ENCODE measurements around the gene MYO7B. TPM values are rescaled to one million over a fixed set of nuclear protein-coding genes. Genes with fewer than 3 reads are reported as not detected.

Gene MYO7B
- total RNA-seq, 2 experiments from 2014 or later = 3.3 TPM; not detected in 1

DNA sequence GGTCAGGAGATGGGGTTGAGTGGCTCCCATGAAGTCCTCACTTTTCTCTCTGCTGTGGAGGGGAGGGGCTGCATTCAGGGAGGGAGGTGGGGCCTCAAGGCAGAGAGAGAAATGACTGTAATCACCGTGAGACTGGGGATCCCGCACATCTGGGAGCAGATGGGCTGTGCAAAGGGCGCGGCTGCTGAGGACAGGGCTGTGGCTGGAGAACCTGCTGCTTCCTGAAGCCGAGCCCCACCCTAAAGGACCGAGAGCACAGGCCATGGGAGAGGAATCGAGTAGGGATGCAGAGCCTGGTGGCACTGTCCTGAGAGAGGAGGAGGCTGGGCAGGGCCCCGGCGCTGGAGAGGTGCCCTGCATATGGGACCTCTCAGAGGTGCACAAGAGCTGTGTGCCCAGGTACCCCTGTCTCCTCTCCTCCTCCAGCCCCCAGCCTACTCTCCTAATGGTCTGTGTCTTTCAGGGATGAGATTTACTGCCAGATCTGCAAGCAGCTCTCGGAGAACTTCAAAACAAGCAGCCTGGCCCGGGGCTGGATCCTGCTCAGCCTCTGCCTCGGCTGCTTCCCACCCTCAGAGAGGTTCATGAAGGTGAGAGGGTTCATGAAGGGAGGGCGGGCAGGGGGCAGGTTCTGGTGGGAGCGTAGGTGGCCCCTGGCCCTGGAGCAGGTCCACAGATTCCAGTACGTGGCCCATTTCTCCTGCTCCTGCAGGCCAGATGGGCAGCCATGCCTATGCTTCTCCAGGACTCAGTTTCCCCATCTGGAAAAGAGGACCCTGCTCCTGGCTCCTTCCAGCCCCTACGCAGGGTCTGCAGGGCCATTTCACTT is 84.6 kb downstream of the MYO7B start:
- no peaks in the 10 kb centered on the region for H3K9me2 ChIP-seq (ENCODE audit: insufficient read depth, low read length)
- no peak overlapping the region for H2AFZ ChIP-seq (ENCODE audit: low read length)
- H3K79me2 ChIP-seq (ENCODE audit: insufficient read depth, low read depth, low read length) = no peaks in the 10 kb centered on the region
- ChIA-PET CTCF (ENCODE audit: unreplicated experiment) (interaction anchor here (2.5 kb wide), 1 partner anchor 20 kb away, joined by 8 read pairs; no protein-coding TSS in a partner anchor), POLR2A (interaction anchor here (0.7 to 1.2 kb wide), 2 partner anchors 10 to 91 kb away, joined by 3 to 7 read pairs; no protein-coding TSS in a partner anchor)
- no peaks in the 10 kb centered on the region for H3K4me1 ChIP-seq (ENCODE audit: insufficient read depth, low read length, poor library complexity, severe bottlenecking)
- no peak for DNase-seq (ENCODE audit: low spot score)
- H3K9me3 ChIP-seq (ENCODE audit: low read length) = no peaks in the 10 kb centered on the region
- TF ChIP-seq, protein P1, sequence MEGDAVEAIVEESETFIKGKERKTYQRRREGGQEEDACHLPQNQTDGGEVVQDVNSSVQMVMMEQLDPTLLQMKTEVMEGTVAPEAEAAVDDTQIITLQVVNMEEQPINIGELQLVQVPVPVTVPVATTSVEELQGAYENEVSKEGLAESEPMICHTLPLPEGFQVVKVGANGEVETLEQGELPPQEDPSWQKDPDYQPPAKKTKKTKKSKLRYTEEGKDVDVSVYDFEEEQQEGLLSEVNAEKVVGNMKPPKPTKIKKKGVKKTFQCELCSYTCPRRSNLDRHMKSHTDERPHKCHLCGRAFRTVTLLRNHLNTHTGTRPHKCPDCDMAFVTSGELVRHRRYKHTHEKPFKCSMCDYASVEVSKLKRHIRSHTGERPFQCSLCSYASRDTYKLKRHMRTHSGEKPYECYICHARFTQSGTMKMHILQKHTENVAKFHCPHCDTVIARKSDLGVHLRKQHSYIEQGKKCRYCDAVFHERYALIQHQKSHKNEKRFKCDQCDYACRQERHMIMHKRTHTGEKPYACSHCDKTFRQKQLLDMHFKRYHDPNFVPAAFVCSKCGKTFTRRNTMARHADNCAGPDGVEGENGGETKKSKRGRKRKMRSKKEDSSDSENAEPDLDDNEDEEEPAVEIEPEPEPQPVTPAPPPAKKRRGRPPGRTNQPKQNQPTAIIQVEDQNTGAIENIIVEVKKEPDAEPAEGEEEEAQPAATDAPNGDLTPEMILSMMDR (conservative IDR thresholded peaks at IDR 0.05; ENCODE audit: low read length) = no peak
- TF ChIP-seq EZH2phosphoT487 (IDR thresholded peaks at IDR 0.05; ENCODE audit: borderline replicate concordance, low read depth, low read length) = no peak
- no peak overlapping the region for H3K4me3 ChIP-seq (ENCODE audit: low read depth, low read length, poor library complexity, severe bottlenecking)
- H4K20me1 ChIP-seq (ENCODE audit: insufficient read depth, low read length) = no peaks in the 10 kb centered on the region
- intact Hi-C loops (cut with micrococcal nuclease; ENCODE audit: unreplicated experiment) = no loop called here
- H3K36me3 ChIP-seq (ENCODE audit: insufficient read depth, low read length) = no peaks in the 10 kb centered on the region
- no peak overlapping the region for H3K4me2 ChIP-seq (ENCODE audit: low read length)
- no TSS peak for BruUV-seq (replicated peaks)
- no peak overlapping the region for H3K27ac ChIP-seq (ENCODE audit: low read depth, low read length, poor library complexity, severe bottlenecking)

DNA sequence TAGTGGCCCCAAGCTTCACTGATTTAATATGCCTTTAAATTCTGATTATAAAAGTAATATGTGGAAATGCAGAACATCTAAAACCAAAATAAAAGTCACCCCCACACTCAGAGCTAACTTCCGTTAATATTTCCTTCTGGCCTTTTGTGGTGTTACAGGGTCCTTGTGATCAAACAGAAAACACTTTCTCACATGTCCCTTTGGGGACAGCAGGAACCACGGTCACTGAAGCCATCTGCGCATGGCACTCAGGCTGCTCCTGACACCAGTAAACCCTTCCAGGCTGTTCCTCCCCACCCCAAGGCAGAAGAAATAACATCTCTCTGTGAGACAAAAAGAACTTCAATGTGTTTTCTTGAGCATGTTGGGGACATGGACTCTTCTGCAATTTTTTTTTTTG is 85.4 kb downstream of the MYO7B start:
- Histone ChIP-seq H3K27ac (ENCODE audit: low read depth, low read length, poor library complexity, severe bottlenecking) (no peak overlapping the region), H3K9me2 (ENCODE audit: insufficient read depth, low read length) (no peaks in the 10 kb centered on the region), H3K4me3 (ENCODE audit: low read depth, low read length, poor library complexity, severe bottlenecking) (no peak overlapping the region), H2AFZ (ENCODE audit: low read length) (no peak overlapping the region), H4K20me1 (ENCODE audit: insufficient read depth, low read length) (no peaks in the 10 kb centered on the region), H3K9me3 (ENCODE audit: low read length) (no peaks in the 10 kb centered on the region), H3K79me2 (ENCODE audit: insufficient read depth, low read depth, low read length) (no peaks in the 10 kb centered on the region), H3K36me3 (ENCODE audit: insufficient read depth, low read length) (no peaks in the 10 kb centered on the region), H3K4me1 (ENCODE audit: insufficient read depth, low read length, poor library complexity, severe bottlenecking) (no peaks in the 10 kb centered on the region), H3K4me2 (ENCODE audit: low read length) (no peak overlapping the region)
- TF ChIP-seq EZH2phosphoT487 (IDR thresholded peaks at IDR 0.05; ENCODE audit: borderline replicate concordance, low read depth, low read length) = no peak
- TF ChIP-seq, protein P1 (conservative IDR thresholded peaks at IDR 0.05; ENCODE audit: low read length) = no peak
- DNase-seq (ENCODE audit: low spot score) = peak; percentile 48
- BruUV-seq (replicated peaks) = no TSS peak
- POLR2A ChIA-PET = interaction anchor here (0.7 to 1.2 kb wide), 2 partner anchors 10 to 92 kb away, joined by 3 to 7 read pairs; no protein-coding TSS in a partner anchor
- CTCF ChIA-PET (ENCODE audit: unreplicated experiment) = interaction anchor here (2.5 kb wide), 1 partner anchor 19 kb away, joined by 8 read pairs; no protein-coding TSS in a partner anchor
- intact Hi-C loops (cut with micrococcal nuclease; ENCODE audit: unreplicated experiment) = no loop called here

DNA sequence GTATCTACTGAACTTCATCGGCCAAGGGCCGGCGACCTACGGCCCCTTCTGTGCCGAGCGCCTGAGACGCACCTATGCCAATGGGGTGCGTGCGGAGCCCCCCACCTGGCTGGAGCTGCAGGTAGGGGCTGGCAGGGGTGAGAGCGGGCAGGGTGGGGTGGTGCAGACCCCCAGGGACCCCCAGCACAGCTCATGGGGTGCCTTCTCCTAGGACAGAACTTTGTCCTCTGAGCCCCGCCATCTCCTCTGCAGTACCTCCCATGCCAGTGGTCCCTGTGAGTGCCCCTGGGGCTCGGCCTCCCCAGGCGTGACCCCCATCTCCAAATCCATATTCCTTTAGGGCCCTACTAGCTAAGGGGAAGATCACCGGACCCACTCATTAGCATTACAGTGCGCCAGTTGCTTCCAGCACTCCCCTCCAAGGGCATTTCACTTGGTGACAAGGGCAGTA is 86.5 kb downstream of the MYO7B start:
- Histone ChIP-seq H4K20me1 (ENCODE audit: insufficient read depth, low read length) (no peaks in the 10 kb centered on the region), H3K9me2 (ENCODE audit: insufficient read depth, low read length) (no peaks in the 10 kb centered on the region), H3K27ac (ENCODE audit: low read depth, low read length, poor library complexity, severe bottlenecking) (no peak overlapping the region), H3K4me1 (ENCODE audit: insufficient read depth, low read length, poor library complexity, severe bottlenecking) (no peaks in the 10 kb centered on the region), H3K4me3 (ENCODE audit: low read depth, low read length, poor library complexity, severe bottlenecking) (no peak overlapping the region), H3K4me2 (ENCODE audit: low read length) (no peak overlapping the region), H3K36me3 (ENCODE audit: insufficient read depth, low read length) (no peaks in the 10 kb centered on the region), H3K9me3 (ENCODE audit: low read length) (no peaks in the 10 kb centered on the region), H2AFZ (ENCODE audit: low read length) (no peak overlapping the region), H3K79me2 (ENCODE audit: insufficient read depth, low read depth, low read length) (no peaks in the 10 kb centered on the region)
- POLR2A ChIA-PET = no interaction called here
- no peak for DNase-seq (ENCODE audit: low spot score)
- TF ChIP-seq, protein P1 (conservative IDR thresholded peaks at IDR 0.05; ENCODE audit: low read length) = no peak
- TF ChIP-seq EZH2phosphoT487 (IDR thresholded peaks at IDR 0.05; ENCODE audit: borderline replicate concordance, low read depth, low read length) = no peak
- CTCF ChIA-PET (ENCODE audit: unreplicated experiment) = no interaction called here
- intact Hi-C loops (cut with micrococcal nuclease; ENCODE audit: unreplicated experiment) = no loop called here
- BruUV-seq (replicated peaks) = no TSS peak
